H1 (cell line): Measurements from ENCODE around the gene TATDN2. TPM values are rescaled to one million over a fixed set of nuclear protein-coding genes. Genes with fewer than 3 reads are reported as not detected.

Source experiments
- CTCF ChIA-PET: fragments of 300-600 bp; sonication (Branson Sonifier 250); formaldehyde crosslinking; loops from one replicate; lab custom pipeline; 2021; ENCODE audit not compliant: partially characterized antibody; lab: Charles Lee
- POLR2A ChIA-PET: fragments of 300-600 bp; sonication (Branson Sonifier 250); formaldehyde crosslinking; loops from one replicate; lab custom pipeline; 2021; ENCODE audit warnings: inconsistent platforms; ENCODE audit not compliant: partially characterized antibody; lab: Charles Lee
- DNase-seq, 2 experiments: peaks; one replicate each; pipeline versions ENCODE4 v3.0.0 to v3.0.0-alpha.2; 2010 to 2022; ENCODE audit warnings: low spot score in 2 of 2, low read depth in 1 of 2, mixed read lengths in 1 of 2
- FAIRE-seq: peaks from 2 replicates; lab custom pipeline; 2011; peaks lifted over from hg19 to GRCh38; lab: Jason Lieb, UNC
- H2AFZ ChIP-seq: 2 replicates; pipeline ENCODE4 v1.8.1; 2012; ENCODE audit warnings: low read length, inconsistent platforms
- H2AK5ac ChIP-seq: 2 replicates; pipeline ENCODE4 v1.6.1; 2013; ENCODE audit warnings: low read depth, low read length
- H2BK120ac ChIP-seq: replicated peaks from 2 replicates; pipeline ENCODE3; 2013; ENCODE audit warnings: low read depth, low read length, inconsistent platforms
- H2BK12ac ChIP-seq: 2 replicates; pipeline ENCODE4 v1.6.1; 2013; ENCODE audit warnings: low read depth, low read length
- H2BK15ac ChIP-seq: 2 replicates; pipeline ENCODE4 v1.6.1; 2013; ENCODE audit warnings: low read length
- H2BK20ac ChIP-seq: 2 replicates; pipeline ENCODE4 v1.6.1; 2013; ENCODE audit warnings: low read length
- H2BK5ac ChIP-seq: 2 replicates; pipeline ENCODE4 v1.6.1; 2013; ENCODE audit warnings: low read depth, low read length
- H3K14ac ChIP-seq: 2 replicates; pipeline ENCODE4 v1.6.1; 2013; ENCODE audit warnings: inconsistent platforms; ENCODE audit not compliant: insufficient read length
- H3K18ac ChIP-seq: 2 replicates; pipeline ENCODE4 v1.6.1; 2013; ENCODE audit warnings: low read length; ENCODE audit errors: extremely low read depth
- H3K23ac ChIP-seq: 2 replicates; pipeline ENCODE4 v1.6.1; 2013; ENCODE audit warnings: inconsistent platforms; ENCODE audit not compliant: insufficient read length
- H3K23me2 ChIP-seq: 2 replicates; pipeline ENCODE4 v1.6.1; 2013; ENCODE audit warnings: low read depth, low read length
- H3K27ac ChIP-seq: 2 replicates; pipeline ENCODE4 v1.6.1; 2011; ENCODE audit warnings: low read depth, low read length, inconsistent platforms
- H3K27me3 ChIP-seq, 4 experiments: replicated peaks in 1 of 4; 1 replicate in 1 of 4; 2 replicates in 3 of 4; pipeline versions ENCODE4 v1.6.1 to v1.8.1; 2011 to 2013; ENCODE audit warnings: low read length in 3 of 4, mild to moderate bottlenecking in 3 of 4, inconsistent platforms in 2 of 4, mixed read lengths in 2 of 4, moderate library complexity in 1 of 4; ENCODE audit not compliant: control insufficient read depth in 3 of 4, insufficient read depth in 3 of 4; ENCODE audit errors: extremely low read depth in 1 of 4
- H3K36me3 ChIP-seq, 4 experiments: 2 replicates each; pipeline versions ENCODE4 v1.6.1 to v1.8.1; 2011 to 2013; ENCODE audit warnings: mild to moderate bottlenecking in 4 of 4, low read length in 3 of 4, moderate library complexity in 2 of 4, control low read depth in 1 of 4, inconsistent platforms in 1 of 4; ENCODE audit not compliant: insufficient read depth in 4 of 4, control insufficient read depth in 2 of 4
- H3K4ac ChIP-seq: replicated peaks from 2 replicates; pipeline ENCODE3; 2013; ENCODE audit warnings: low read length, low read depth, mixed read lengths, inconsistent platforms; ENCODE audit not compliant: insufficient read length
- H3K4me1 ChIP-seq, 4 experiments: replicated peaks in 1 of 4; 1 replicate in 1 of 4; 2 replicates in 3 of 4; pipeline versions ENCODE4 v1.6.1 to v1.8.1; 2011 to 2013; ENCODE audit warnings: low read length in 3 of 4, inconsistent platforms in 2 of 4, mixed read lengths in 1 of 4; ENCODE audit not compliant: insufficient read depth in 4 of 4, control insufficient read depth in 3 of 4
- H3K4me2 ChIP-seq, 2 experiments: 2 replicates each; pipeline versions ENCODE4 v1.6.1 to v1.8.1; 2011 to 2013; ENCODE audit warnings: low read depth in 2 of 2, low read length in 2 of 2, control low read depth in 1 of 2, inconsistent platforms in 1 of 2, mild to moderate bottlenecking in 1 of 2; ENCODE audit not compliant: insufficient read depth in 1 of 2
- H3K4me3 ChIP-seq, 4 experiments: fragments of 200-600, 300-600 bp in 1 of 4; sonication (generic), shearing (Covaris generic), sonication (Bioruptor Twin) in 1 of 4; 2 replicates each; pipeline versions ENCODE4 v1.5.1 to v1.8.1; 2011 to 2016; ENCODE audit warnings: low read length in 4 of 4, low read depth in 3 of 4, control low read depth in 2 of 4, inconsistent platforms in 2 of 4, mild to moderate bottlenecking in 2 of 4, mixed read lengths in 1 of 4, moderate library complexity in 1 of 4; ENCODE audit not compliant: insufficient read depth in 2 of 4; ENCODE audit errors: extremely low read depth in 1 of 4
- H3K56ac ChIP-seq: replicated peaks from 2 replicates; pipeline ENCODE3; 2013; ENCODE audit warnings: low read depth, mild to moderate bottlenecking, mixed read lengths, low read length, inconsistent platforms; ENCODE audit not compliant: insufficient read length
- H3K79me1 ChIP-seq: 2 replicates; pipeline ENCODE4 v1.6.1; 2013; ENCODE audit warnings: low read depth, low read length, control low read depth
- H3K79me2 ChIP-seq, 2 experiments: 2 replicates each; pipeline versions ENCODE4 v1.6.1 to v1.8.1; 2012 to 2013; ENCODE audit warnings: low read length in 2 of 2, mild to moderate bottlenecking in 2 of 2, inconsistent platforms in 1 of 2; ENCODE audit not compliant: insufficient read depth in 2 of 2, control insufficient read depth in 1 of 2
- H3K9ac ChIP-seq, 4 experiments: replicated peaks in 1 of 4; 1 replicate in 1 of 4; 2 replicates in 3 of 4; pipeline versions ENCODE4 v1.6.1 to v1.8.1; 2011 to 2013; ENCODE audit warnings: low read depth in 3 of 4, low read length in 3 of 4, control low read depth in 2 of 4, mild to moderate bottlenecking in 2 of 4, moderate library complexity in 2 of 4, inconsistent platforms in 1 of 4; ENCODE audit errors: extremely low read depth in 1 of 4
- H3K9me3 ChIP-seq, 2 experiments: 2 replicates each; pipeline versions ENCODE4 v1.6.1 to v1.8.1; 2012 to 2013; ENCODE audit warnings: mild to moderate bottlenecking in 2 of 2, moderate library complexity in 2 of 2, control low read depth in 1 of 2, inconsistent platforms in 1 of 2, low read depth in 1 of 2, low read length in 1 of 2, mixed read lengths in 1 of 2; ENCODE audit not compliant: insufficient read depth in 2 of 2
- H4K20me1 ChIP-seq, 2 experiments: replicated peaks in 1 of 2; 2 replicates each; pipeline versions ENCODE3 to v1.8.1; 2011 to 2013; ENCODE audit warnings: inconsistent platforms in 2 of 2, low read length in 2 of 2, mild to moderate bottlenecking in 1 of 2; ENCODE audit not compliant: insufficient read depth in 2 of 2, control insufficient read depth in 1 of 2
- H4K5ac ChIP-seq: 2 replicates; pipeline ENCODE4 v1.6.1; 2013; ENCODE audit warnings: low read length, low read depth, mixed read lengths, inconsistent platforms; ENCODE audit not compliant: insufficient read length
- H4K8ac ChIP-seq: 2 replicates; pipeline ENCODE4 v1.8.0; 2013; ENCODE audit warnings: mild to moderate bottlenecking, moderate library complexity, low read length, inconsistent platforms; ENCODE audit not compliant: insufficient read depth; ENCODE audit errors: extremely low read depth
- H4K91ac ChIP-seq: replicated peaks from 2 replicates; pipeline ENCODE3; 2013; ENCODE audit warnings: low read length, mixed read lengths, inconsistent platforms; ENCODE audit not compliant: insufficient read length
- CREB1 ChIP-seq: IDR thresholded peaks from 2 replicates; pipeline ENCODE4 v1.6.1; 2012; ENCODE audit warnings: inconsistent platforms
- EZH2 ChIP-seq: fragments of 200-600 bp; sonication (generic); IDR thresholded peaks from 2 replicates; pipeline ENCODE4 v1.7.1; 2012; ENCODE audit warnings: low read depth, mild to moderate bottlenecking, moderate library complexity, low read length, inconsistent platforms; ENCODE audit not compliant: severe bottlenecking
- GABPA ChIP-seq: IDR thresholded peaks from 2 replicates; pipeline ENCODE4 v1.6.1; 2011; ENCODE audit warnings: mild to moderate bottlenecking, low read length, moderate library complexity, borderline replicate concordance; ENCODE audit not compliant: insufficient read depth
- TAF7 ChIP-seq: optimal IDR thresholded peaks from 2 replicates; pipeline ENCODE3; 2011; ENCODE audit warnings: low read depth, mild to moderate bottlenecking, inconsistent platforms, low read length, moderate library complexity, borderline replicate concordance
- WGBS, 2 experiments: shearing (Covaris generic) in 1 of 2; methylation state at CpG; one replicate each; pipeline versions ENCODE4 v1.1.6 to v1.1.7; 2013 to 2015; ENCODE audit warnings: low lambda C conversion rate in 2 of 2, mixed read lengths in 2 of 2, inconsistent platforms in 1 of 2, low coverage in 1 of 2, missing lambda C conversion rate in 1 of 2; ENCODE audit not compliant: insufficient replicate concordance in 2 of 2, insufficient coverage in 1 of 2, insufficient read length in 1 of 2; ENCODE audit errors: extremely low coverage in 1 of 2, missing lambda C conversion rate in 1 of 2; 5-methylcytosine and 5-hydroxymethylcytosine counted together
- polyA plus RNA-seq, 7 experiments: library from polyadenylated mRNA; depleted of rRNA in 3 of 7; stranded (reverse) in 5 of 7; unstranded in 2 of 7; fragments of >200 nt in 5 of 7; fragments of 200-250 nt in 2 of 7; gene quantifications; 1 replicate in 5 of 7; 2 replicates in 1 of 7; 4 replicates in 1 of 7; pipeline versions ENCODE4 v1.2.1 to v1.2.3, GENCODE V29; 2011 to 2013; ENCODE audit warnings: missing spikeins in 2 of 7, mixed read lengths in 2 of 7
- total RNA-seq: library from RNA; stranded (reverse); fragmentation: NEBNext Ultra II Directional; extraction: Animal tissue kit (Norgen Biotek cat#: 25700); gene quantifications from 2 replicates; pipeline ENCODE4 v1.2.1, GENCODE V29; 2021

Gene TATDN2
- total and polyA plus RNA-seq, 2 of the 8 experiments (the other 6 are each of a cell fraction or from before 2014, with no cell fraction given) = 12.1 to 34.8 TPM

- no peak overlapping the region for H2BK12ac ChIP-seq
- H3K79me1 ChIP-seq = no peaks in the 10 kb centered on the region
- ChIA-PET POLR2A (interaction anchor here (3.8 kb wide), 1 partner anchor 11 kb away, joined by 20 read pairs; the partner anchor contains the start of gene SEC13), CTCF (interaction anchor here (1.3 kb wide), 1 partner anchor 21 kb away, joined by 3 read pairs; no protein-coding TSS in a partner anchor)
- H3K27me3 ChIP-seq = no peaks in the 10 kb centered on the region
- H3K79me2 ChIP-seq = no peaks in the 10 kb centered on the region
- no peak overlapping the region for H3K4me2 ChIP-seq
- FAIRE-seq (no peak), DNase-seq (no peak)
- H3K56ac ChIP-seq = no peak overlapping the region
- H4K91ac ChIP-seq = no peak overlapping the region
- no peak overlapping the region for H3K9ac ChIP-seq
- H3K4me1 ChIP-seq = no peaks in the 10 kb centered on the region
- H2AK5ac ChIP-seq = no peak overlapping the region
- H4K20me1 ChIP-seq = peaks cover 2 to 5% of the 10 kb centered on the region in 2 experiments
- H3K9me3 ChIP-seq = no peaks in the 10 kb centered on the region
- H2BK5ac ChIP-seq = no peak overlapping the region
- no peak overlapping the region for H3K4ac ChIP-seq
- no peak overlapping the region for H3K14ac ChIP-seq
- no peak overlapping the region for H3K4me3 ChIP-seq
- H2BK20ac ChIP-seq = no peak overlapping the region
- H2BK15ac ChIP-seq = no peak overlapping the region
- H3K18ac ChIP-seq = no peak overlapping the region
- H3K27ac ChIP-seq = no peak overlapping the region
- H2BK120ac ChIP-seq = no peak overlapping the region
- WGBS, 2 experiments = 85% methylated on average over 4 of the region's 7 CpGs; no CpG with 5 or more reads in 1 of the 2 experiments
- no peak overlapping the region for H2AFZ ChIP-seq
- H4K8ac ChIP-seq = no peak overlapping the region
- no peak overlapping the region for H4K5ac ChIP-seq
- no peak overlapping the region for H3K23ac ChIP-seq
- H3K23me2 ChIP-seq = no peaks in the 10 kb centered on the region
- H3K36me3 ChIP-seq = peaks cover 17 to 66% (median 46%) of the 10 kb centered on the region in 4 experiments
- TF ChIP-seq TAF7 = no peak
- no peak for TF ChIP-seq EZH2
- no peak for TF ChIP-seq GABPA
- TF ChIP-seq CREB1 = no peak
Observed at GRCh38 chr3:10308678-10309077, 60.4 kb downstream of the TATDN2 start.
